H9 (cell line): Measurements from ENCODE around the gene HAPLN1. TPM values are rescaled to one million over a fixed set of nuclear protein-coding genes. Genes with fewer than 3 reads are reported as not detected.

Experiments
- DNase-seq: peaks from one replicate; pipeline ENCODE4 v3.0.0-alpha.2; 2017
- H2AFZ ChIP-seq: one replicate; pipeline ENCODE4 v1.6.1; 2013; ENCODE audit warnings: mild to moderate bottlenecking, low read length, control low read depth, moderate library complexity
- H2AK5ac ChIP-seq: 2 replicates; pipeline ENCODE4 v1.6.1; 2013; ENCODE audit warnings: low read length, control low read depth, mixed read lengths; ENCODE audit not compliant: insufficient read length
- H2BK120ac ChIP-seq: one replicate; pipeline ENCODE4 v1.6.1; 2013; ENCODE audit warnings: low read depth, mild to moderate bottlenecking, low read length, control low read depth, inconsistent platforms; ENCODE audit not compliant: poor library complexity, severe bottlenecking
- H2BK12ac ChIP-seq: 2 replicates; pipeline ENCODE4 v1.6.1; 2013; ENCODE audit warnings: low read length, control low read depth, mixed read lengths, low read depth; ENCODE audit not compliant: insufficient read length
- H2BK15ac ChIP-seq: 2 replicates; pipeline ENCODE4 v1.6.1; 2013; ENCODE audit warnings: low read depth, low read length, control low read depth
- H2BK20ac ChIP-seq: one replicate; pipeline ENCODE4 v1.6.1; 2013; ENCODE audit warnings: low read depth, mild to moderate bottlenecking, low read length, control low read depth, inconsistent platforms; ENCODE audit not compliant: poor library complexity, severe bottlenecking
- H2BK5ac ChIP-seq: 2 replicates; pipeline ENCODE4 v1.6.1; 2013; ENCODE audit warnings: low read length, control low read depth, mixed read lengths; ENCODE audit not compliant: insufficient read length
- H3K14ac ChIP-seq: 2 replicates; pipeline ENCODE4 v1.6.1; 2013; ENCODE audit warnings: low read length, control low read depth; ENCODE audit not compliant: insufficient read depth
- H3K18ac ChIP-seq: 2 replicates; pipeline ENCODE4 v1.6.1; 2013; ENCODE audit warnings: low read depth, mild to moderate bottlenecking, mixed read lengths, low read length, control low read depth; ENCODE audit not compliant: insufficient read length
- H3K23ac ChIP-seq: 2 replicates; pipeline ENCODE4 v1.6.1; 2013; ENCODE audit warnings: low read length, control low read depth, mixed read lengths, low read depth; ENCODE audit not compliant: insufficient read length
- H3K23me2 ChIP-seq: 2 replicates; pipeline ENCODE4 v1.6.1; 2013; ENCODE audit warnings: low read depth, mild to moderate bottlenecking, mixed read lengths, low read length, control low read depth; ENCODE audit not compliant: insufficient read length, poor library complexity, severe bottlenecking
- H3K27ac ChIP-seq: 2 replicates; pipeline ENCODE4 v1.5.1; 2013; ENCODE audit warnings: low read length, control low read depth, mixed read lengths, low read depth; ENCODE audit not compliant: insufficient read length
- H3K27me3 ChIP-seq: 2 replicates; pipeline ENCODE4 v1.6.1; 2013; ENCODE audit warnings: low read length, control low read depth, inconsistent platforms; ENCODE audit not compliant: insufficient read depth
- H3K4ac ChIP-seq: 2 replicates; pipeline ENCODE4 v1.6.1; 2013; ENCODE audit warnings: low read depth, mild to moderate bottlenecking, control low read depth, inconsistent platforms, low read length, moderate library complexity
- H3K4me1 ChIP-seq: 2 replicates; pipeline ENCODE4 v1.6.1; 2013; ENCODE audit warnings: low read length, control low read depth, inconsistent platforms; ENCODE audit not compliant: insufficient read depth
- H3K4me2 ChIP-seq: 2 replicates; pipeline ENCODE4 v1.6.1; 2013; ENCODE audit warnings: low read length, control low read depth, mixed read lengths; ENCODE audit not compliant: insufficient read length, insufficient read depth
- H3K56ac ChIP-seq: 2 replicates; pipeline ENCODE4 v1.6.1; 2013; ENCODE audit warnings: low read depth, mild to moderate bottlenecking, mixed read lengths, low read length, control low read depth; ENCODE audit not compliant: insufficient read length
- H3K79me1 ChIP-seq: 2 replicates; pipeline ENCODE4 v1.6.1; 2013; ENCODE audit warnings: low read depth, mild to moderate bottlenecking, moderate library complexity, low read length, control low read depth, inconsistent platforms; ENCODE audit not compliant: insufficient read depth, poor library complexity, severe bottlenecking
- H3K79me2 ChIP-seq: 2 replicates; pipeline ENCODE4 v1.6.1; 2013; ENCODE audit warnings: low read length, control low read depth, inconsistent platforms; ENCODE audit not compliant: insufficient read depth
- H3K9ac ChIP-seq: 2 replicates; pipeline ENCODE4 v1.6.1; 2013; ENCODE audit warnings: low read length, control low read depth, mixed read lengths; ENCODE audit not compliant: insufficient read length; ENCODE audit errors: extremely low read depth
- H3K9me3 ChIP-seq: one replicate; pipeline ENCODE4 v1.6.1; 2013; ENCODE audit warnings: low read depth, low read length, inconsistent platforms; ENCODE audit not compliant: control insufficient read depth
- H3T11ph ChIP-seq: one replicate; pipeline ENCODE4 v1.6.1; 2013; ENCODE audit warnings: mild to moderate bottlenecking, low read length, control low read depth, inconsistent platforms
- H4K20me1 ChIP-seq: one replicate; pipeline ENCODE4 v1.6.1; 2013; ENCODE audit not compliant: control insufficient read depth, insufficient read length, insufficient read depth
- H4K5ac ChIP-seq: 2 replicates; pipeline ENCODE4 v1.6.1; 2013; ENCODE audit warnings: low read depth, mild to moderate bottlenecking, mixed read lengths, low read length, control low read depth; ENCODE audit not compliant: insufficient read length
- H4K8ac ChIP-seq: replicated peaks from 2 replicates; pipeline ENCODE4 v1.6.1; 2013; ENCODE audit warnings: low read length, control low read depth, mixed read lengths, low read depth; ENCODE audit not compliant: insufficient read length
- H4K91ac ChIP-seq: 2 replicates; pipeline ENCODE4 v1.6.1; 2013; ENCODE audit warnings: low read depth, mild to moderate bottlenecking, moderate library complexity, mixed read lengths, low read length, control low read depth; ENCODE audit not compliant: insufficient read length
- H3K27ac Mint-ChIP-seq, 3 experiments: 2 replicates in 2 of 3; 3 replicates in 1 of 3; pipeline ENCODE4 v1.8.0; 2020 to 2021; ENCODE audit warnings: mixed read lengths in 3 of 3, mild to moderate bottlenecking in 1 of 3, moderate library complexity in 1 of 3
- H3K27me3 Mint-ChIP-seq: 2 replicates; pipeline ENCODE4 v1.8.0; 2021; ENCODE audit warnings: low read depth, mild to moderate bottlenecking, moderate library complexity, mixed read lengths
- H3K36me3 Mint-ChIP-seq, 3 experiments: 2 replicates in 2 of 3; 3 replicates in 1 of 3; pipeline ENCODE4 v1.8.0; 2020 to 2021; ENCODE audit warnings: low read depth in 3 of 3, mixed read lengths in 3 of 3; ENCODE audit not compliant: insufficient read depth in 1 of 3
- H3K4me1 Mint-ChIP-seq, 2 experiments: 2 replicates each; pipeline ENCODE4 v1.8.0; 2020; ENCODE audit warnings: mixed read lengths in 2 of 2
- H3K4me3 Mint-ChIP-seq, 2 experiments: 2 replicates in 1 of 2; 3 replicates in 1 of 2; pipeline ENCODE4 v1.8.0; 2020 to 2021; ENCODE audit warnings: mild to moderate bottlenecking in 2 of 2, mixed read lengths in 2 of 2, moderate library complexity in 1 of 2
- H3K9me3 Mint-ChIP-seq, 2 experiments: 2 replicates in 1 of 2; 3 replicates in 1 of 2; pipeline ENCODE4 v1.8.0; 2020; ENCODE audit warnings: mild to moderate bottlenecking in 2 of 2, mixed read lengths in 2 of 2, moderate library complexity in 1 of 2
- WGBS: extraction: QIAGEN DNeasy Blood & Tissue Kit; methylation state at CpG from one replicate; pipeline ENCODE4 v1.1.7; 2013; ENCODE audit warnings: missing lambda C conversion rate, low lambda C conversion rate, mixed read lengths; ENCODE audit not compliant: insufficient read length; ENCODE audit errors: extremely low coverage; 5-methylcytosine and 5-hydroxymethylcytosine counted together
- total RNA-seq: library from RNA; stranded (reverse); gene quantifications from 2 replicates; pipeline ENCODE4 v1.2.1, GENCODE V29; 2021
- TF ChIP-seq, protein P1 (sequence below): fragments of 200-600 bp; sonication (generic); conservative IDR thresholded peaks from 3 replicates; pipeline ENCODE4 v1.8.0; 2021; ENCODE audit warnings: antibody characterized with exemption, mild to moderate bottlenecking

The HAPLN1 gene
- total RNA-seq, 1 experiment from 2014 or later: 0.22 TPM

DNA sequence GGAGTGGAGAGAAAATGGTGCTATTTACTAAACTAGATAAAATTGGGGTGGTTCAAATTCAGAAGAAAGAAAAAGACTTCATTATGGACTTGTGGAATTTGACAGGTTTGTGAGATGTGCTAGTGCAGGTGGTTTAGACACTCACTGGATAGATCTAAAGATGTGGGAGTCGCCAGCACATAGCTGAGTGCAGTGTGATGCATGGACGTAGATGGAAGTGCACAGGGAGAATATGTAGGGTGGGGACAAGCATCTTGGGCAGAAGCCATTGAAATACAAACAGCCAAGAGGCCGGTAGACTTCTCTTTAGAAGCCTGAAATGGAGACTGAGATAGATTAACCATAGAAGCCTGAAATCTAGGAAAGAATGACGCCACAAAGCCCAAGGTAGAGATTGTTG lies 10.7 kb downstream of the HAPLN1 start:
- H3K4me1 ChIP-seq: peaks cover 5% of the 10 kb centered on the region; the same call in 1 of the 2 replicates
- H3T11ph ChIP-seq: no peak overlapping the region
- no peaks in the 10 kb centered on the region for H4K20me1 ChIP-seq
- H3K36me3 Mint-ChIP-seq: peaks cover 0 to 22% (median 10%) of the 10 kb centered on the region in 3 experiments; a peak in 4 of 7 replicates
- no peak overlapping the region for H3K56ac ChIP-seq
- H2BK20ac ChIP-seq: no peak overlapping the region
- H2AK5ac ChIP-seq: no peak overlapping the region
- H3K9ac ChIP-seq: no peak overlapping the region
- H3K79me1 ChIP-seq: no peaks in the 10 kb centered on the region
- no peaks in the 10 kb centered on the region for H3K23me2 ChIP-seq
- H3K4me3 Mint-ChIP-seq: no peak overlapping the region
- no CpG with 5 or more reads among the region's 4 CpGs for WGBS
- H2BK15ac ChIP-seq: no peak overlapping the region
- H3K27me3 ChIP-seq: no peaks in the 10 kb centered on the region
- no peak overlapping the region for H4K8ac ChIP-seq
- H2AFZ ChIP-seq: no peak overlapping the region
- H3K4me2 ChIP-seq: no peak overlapping the region
- no peak overlapping the region for H2BK5ac ChIP-seq
- H3K4ac ChIP-seq: no peak overlapping the region
- H3K79me2 ChIP-seq: no peaks in the 10 kb centered on the region
- no peak overlapping the region for H2BK120ac ChIP-seq
- no peak overlapping the region for H3K18ac ChIP-seq
- H3K27ac Mint-ChIP-seq: no peak overlapping the region
- no peak overlapping the region for H4K5ac ChIP-seq
- no peak overlapping the region for H3K27ac ChIP-seq
- H3K27me3 Mint-ChIP-seq: no peaks in the 10 kb centered on the region
- H3K9me3 ChIP-seq: no peaks in the 10 kb centered on the region
- peaks cover 5% of the 10 kb centered on the region in 2 experiments for H3K4me1 Mint-ChIP-seq
- no peak overlapping the region for H3K14ac ChIP-seq
- H4K91ac ChIP-seq: no peak overlapping the region
- H3K23ac ChIP-seq: no peak overlapping the region
- no peak overlapping the region for H2BK12ac ChIP-seq
- DNase-seq: no peak
- TF ChIP-seq, protein P1, sequence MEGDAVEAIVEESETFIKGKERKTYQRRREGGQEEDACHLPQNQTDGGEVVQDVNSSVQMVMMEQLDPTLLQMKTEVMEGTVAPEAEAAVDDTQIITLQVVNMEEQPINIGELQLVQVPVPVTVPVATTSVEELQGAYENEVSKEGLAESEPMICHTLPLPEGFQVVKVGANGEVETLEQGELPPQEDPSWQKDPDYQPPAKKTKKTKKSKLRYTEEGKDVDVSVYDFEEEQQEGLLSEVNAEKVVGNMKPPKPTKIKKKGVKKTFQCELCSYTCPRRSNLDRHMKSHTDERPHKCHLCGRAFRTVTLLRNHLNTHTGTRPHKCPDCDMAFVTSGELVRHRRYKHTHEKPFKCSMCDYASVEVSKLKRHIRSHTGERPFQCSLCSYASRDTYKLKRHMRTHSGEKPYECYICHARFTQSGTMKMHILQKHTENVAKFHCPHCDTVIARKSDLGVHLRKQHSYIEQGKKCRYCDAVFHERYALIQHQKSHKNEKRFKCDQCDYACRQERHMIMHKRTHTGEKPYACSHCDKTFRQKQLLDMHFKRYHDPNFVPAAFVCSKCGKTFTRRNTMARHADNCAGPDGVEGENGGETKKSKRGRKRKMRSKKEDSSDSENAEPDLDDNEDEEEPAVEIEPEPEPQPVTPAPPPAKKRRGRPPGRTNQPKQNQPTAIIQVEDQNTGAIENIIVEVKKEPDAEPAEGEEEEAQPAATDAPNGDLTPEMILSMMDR: no peak
- H3K9me3 Mint-ChIP-seq: peaks cover 15% of the 10 kb centered on the region in 2 experiments
